NCI-H748 (cell line): ENCODE data around the gene NT5DC3.
A peak's percentile ranks its signal among the peaks of the same experiment; 100 is the strongest.
"Not testable (repeated sequence)": the region's sequence is repeated elsewhere in the genome, so short reads cannot be mapped to it uniquely, and the experiment has no call there.

ENCODE experiments used
- DNase-seq: peaks from one replicate; lab custom pipeline; 2025; ENCODE audit not compliant: unreplicated experiment; lab: John Stamatoyannopoulos, UW

Gene NT5DC3

GRCh38 chr12:103855896-103856657 is 15.0 kb upstream of the NT5DC3 start:
- no peak for DNase-seq

- peak; percentile 15 for DNase-seq
Observed at GRCh38 chr12:103855036-103855712, 14.1 kb upstream of the NT5DC3 start.

- DNase-seq = no peak
Observed at GRCh38 chr12:103854372-103854973, 13.4 kb upstream of the NT5DC3 start.

GRCh38 chr12:103852498-103852997 is 11.5 kb upstream of the NT5DC3 start:
- DNase-seq = peak; percentile 100

GRCh38 chr12:103851127-103851526 is 10.1 kb upstream of the NT5DC3 start:
- no peak for DNase-seq

GRCh38 chr12:103850429-103850828 is 9.4 kb upstream of the NT5DC3 start:
- DNase-seq = no peak

GRCh38 chr12:103848917-103849491 is 8.0 kb upstream of the NT5DC3 start:
- DNase-seq = no peak

GRCh38 chr12:103848143-103848542 is 7.1 kb upstream of the NT5DC3 start:
- DNase-seq = peak; percentile 69

GRCh38 chr12:103846415-103846814 is 5.4 kb upstream of the NT5DC3 start:
- DNase-seq = no peak

- no peak for DNase-seq
Observed at GRCh38 chr12:103844305-103844704, 3.3 kb upstream of the NT5DC3 start.

- peak; percentile 87 for DNase-seq
Observed at GRCh38 chr12:103841690-103842584, 903 bp upstream of the NT5DC3 start.

GRCh38 chr12:103840462-103840875 is 565 bp downstream of the NT5DC3 start:
- DNase-seq = peak; percentile 63

GRCh38 chr12:103839609-103840461 is 1.2 kb downstream of the NT5DC3 start:
- peak; percentile 34 for DNase-seq

GRCh38 chr12:103839103-103839502 is 1.9 kb downstream of the NT5DC3 start:
- no peak for DNase-seq

GRCh38 chr12:103838254-103838914 is 2.6 kb downstream of the NT5DC3 start:
- no peak for DNase-seq

- no peak for DNase-seq
Observed at GRCh38 chr12:103836345-103836744, 4.7 kb downstream of the NT5DC3 start.

- DNase-seq = not testable (repeated sequence)
Observed at GRCh38 chr12:103835747-103836335, 5.2 kb downstream of the NT5DC3 start.

GRCh38 chr12:103834942-103835341 is 6.1 kb downstream of the NT5DC3 start:
- DNase-seq = no peak

GRCh38 chr12:103833891-103834290 is 7.1 kb downstream of the NT5DC3 start:
- DNase-seq = no peak
